ENCODE data around the gene PDSS2. TPM values are rescaled to one million over a fixed set of nuclear protein-coding genes. Genes with fewer than 3 reads are reported as not detected.
"Not testable (repeated sequence)": the region's sequence is repeated elsewhere in the genome, so short reads cannot be mapped to it uniquely, and the experiment has no call there.

Gene PDSS2
- total RNA-seq, 1 experiment from 2014 or later = 16.3 TPM

DNA sequence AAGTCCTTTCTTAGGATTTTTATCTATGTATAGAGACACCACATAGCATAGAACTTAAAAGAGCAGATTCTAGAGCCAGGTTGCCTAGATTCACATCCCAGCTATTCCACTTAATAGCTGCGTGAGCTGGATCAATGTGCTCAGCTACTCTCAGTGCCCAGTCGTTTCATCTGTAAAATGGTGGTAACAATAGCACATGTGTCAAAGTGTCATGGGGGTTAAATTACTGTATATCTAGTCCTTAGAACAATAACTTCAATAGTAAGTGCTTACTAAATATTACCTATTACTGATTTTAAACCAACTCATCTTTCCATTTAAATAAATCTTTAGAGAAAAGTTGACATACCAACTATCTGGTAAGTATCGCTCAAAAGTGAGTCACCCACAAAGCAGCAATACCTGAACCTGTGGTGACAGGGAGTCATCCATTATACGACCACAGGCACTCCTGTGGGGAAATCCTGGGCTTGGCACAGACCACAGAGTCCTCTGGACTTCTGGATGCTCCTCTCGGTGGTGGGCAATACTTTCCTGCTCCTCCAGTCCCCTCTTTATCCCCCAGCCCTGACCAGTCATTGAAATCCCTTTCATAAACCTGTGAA, 154.8 kb downstream of the PDSS2 start:
- no peak for DNase-seq

DNA sequence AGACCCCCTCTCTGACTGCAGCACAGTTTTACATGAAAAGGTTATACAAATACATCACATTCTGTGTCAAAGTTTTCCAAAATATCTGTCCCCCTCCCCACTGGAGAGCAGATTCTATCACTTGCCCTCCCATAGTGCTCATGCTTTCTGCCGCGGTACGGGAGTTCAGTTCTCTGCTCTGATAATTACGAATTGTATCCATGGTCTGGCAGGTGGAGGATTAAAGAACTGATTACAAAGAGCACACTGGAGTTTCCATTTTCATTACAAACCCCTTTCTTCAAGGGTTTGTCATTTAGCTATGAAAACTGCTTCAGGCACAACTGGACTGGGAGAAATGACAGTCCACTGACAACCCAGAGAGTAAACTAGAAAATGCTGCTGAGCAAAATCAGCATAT, 166.0 kb downstream of the PDSS2 start:
- H3K4me1 ChIP-seq (ENCODE audit: low read length) = peaks cover 11% of the 10 kb centered on the region
- no peaks in the 10 kb centered on the region for H3K9me3 ChIP-seq (ENCODE audit: low read length)
- no peak overlapping the region for H3K4me3 ChIP-seq (ENCODE audit: low read length)
- no peak overlapping the region for H2AFZ ChIP-seq (ENCODE audit: low read length)
- H4K20me1 ChIP-seq (ENCODE audit: insufficient read depth, low read depth, low read length) = no peaks in the 10 kb centered on the region
- H3K79me2 ChIP-seq (ENCODE audit: low read length) = peaks cover 5% of the 10 kb centered on the region; the same call in 1 of the 2 replicates
- H3K27me3 ChIP-seq (ENCODE audit: low read length) = no peaks in the 10 kb centered on the region
- no peak for DNase-seq
- H3K36me3 ChIP-seq (ENCODE audit: insufficient read depth, low read length) = no peaks in the 10 kb centered on the region
- H3K9ac ChIP-seq (ENCODE audit: low read length) = no peak overlapping the region
- H3K9me2 ChIP-seq (replicated peaks; ENCODE audit: insufficient read depth, low read length) = no peaks in the 10 kb centered on the region
- no peak overlapping the region for H3K4me2 ChIP-seq (ENCODE audit: low read depth, low read length, poor library complexity, severe bottlenecking)
- H3K27ac ChIP-seq (ENCODE audit: low read length) = no peak overlapping the region

More for the DNA sequence above, 154.8 kb downstream of the PDSS2 start:
- no peaks in the 10 kb centered on the region for H3K4me1 ChIP-seq (ENCODE audit: low read length)
- no peaks in the 10 kb centered on the region for H3K36me3 ChIP-seq (ENCODE audit: insufficient read depth, low read length)
- H4K20me1 ChIP-seq (ENCODE audit: insufficient read depth, low read depth, low read length) = no peaks in the 10 kb centered on the region
- H2AFZ ChIP-seq (ENCODE audit: low read length) = no peak overlapping the region
- H3K4me3 ChIP-seq (ENCODE audit: low read length) = no peak overlapping the region
- no peak overlapping the region for H3K9ac ChIP-seq (ENCODE audit: low read length)
- no peaks in the 10 kb centered on the region for H3K27me3 ChIP-seq (ENCODE audit: low read length)
- no peak overlapping the region for H3K4me2 ChIP-seq (ENCODE audit: low read depth, low read length, poor library complexity, severe bottlenecking)
- no peak overlapping the region for H3K27ac ChIP-seq (ENCODE audit: low read length)
- H3K79me2 ChIP-seq (ENCODE audit: low read length) = no peaks in the 10 kb centered on the region
- no peaks in the 10 kb centered on the region for H3K9me2 ChIP-seq (replicated peaks; ENCODE audit: insufficient read depth, low read length)
- H3K9me3 ChIP-seq (ENCODE audit: low read length) = no peaks in the 10 kb centered on the region

DNA sequence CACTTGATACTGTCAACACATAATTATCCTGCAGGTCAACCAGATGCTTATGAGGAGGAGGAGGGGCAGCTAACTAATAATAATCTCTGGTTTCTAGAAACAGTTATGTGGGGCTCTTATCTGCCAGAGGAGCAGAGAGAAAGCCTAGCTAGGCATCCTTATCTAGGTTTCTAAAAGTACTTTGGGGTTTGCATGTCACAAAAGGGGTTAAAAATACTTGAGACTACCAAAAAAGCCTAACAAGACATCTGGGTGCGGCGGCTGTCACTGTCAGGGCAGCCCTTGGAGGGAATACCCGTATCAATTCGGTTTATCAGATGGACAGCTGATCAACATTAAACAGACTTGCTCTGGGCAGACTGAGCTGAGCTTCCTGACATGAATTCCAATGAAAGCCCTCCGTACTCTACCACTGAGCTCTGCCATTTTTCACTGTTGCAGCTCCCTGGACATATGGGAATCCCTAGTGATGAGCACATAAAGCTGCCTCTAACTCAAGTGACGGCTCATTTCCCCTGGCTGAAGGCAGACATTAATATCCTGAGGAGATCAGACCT, 166.6 kb downstream of the PDSS2 start:
- no peak for DNase-seq
- Histone ChIP-seq H3K27ac (ENCODE audit: low read length) (no peak overlapping the region), H3K36me3 (ENCODE audit: insufficient read depth, low read length) (no peaks in the 10 kb centered on the region), H3K4me3 (ENCODE audit: low read length) (no peak overlapping the region), H2AFZ (ENCODE audit: low read length) (no peak overlapping the region), H3K9me3 (ENCODE audit: low read length) (no peaks in the 10 kb centered on the region), H3K27me3 (ENCODE audit: low read length) (no peaks in the 10 kb centered on the region), H4K20me1 (ENCODE audit: insufficient read depth, low read depth, low read length) (no peaks in the 10 kb centered on the region), H3K9ac (ENCODE audit: low read length) (no peak overlapping the region), H3K9me2 (replicated peaks; ENCODE audit: insufficient read depth, low read length) (no peaks in the 10 kb centered on the region), H3K4me1 (ENCODE audit: low read length) (peaks cover 8% of the 10 kb centered on the region), H3K4me2 (ENCODE audit: low read depth, low read length, poor library complexity, severe bottlenecking) (no peak overlapping the region), H3K79me2 (ENCODE audit: low read length) (peaks cover 5% of the 10 kb centered on the region; the same call in 1 of the 2 replicates)

DNA sequence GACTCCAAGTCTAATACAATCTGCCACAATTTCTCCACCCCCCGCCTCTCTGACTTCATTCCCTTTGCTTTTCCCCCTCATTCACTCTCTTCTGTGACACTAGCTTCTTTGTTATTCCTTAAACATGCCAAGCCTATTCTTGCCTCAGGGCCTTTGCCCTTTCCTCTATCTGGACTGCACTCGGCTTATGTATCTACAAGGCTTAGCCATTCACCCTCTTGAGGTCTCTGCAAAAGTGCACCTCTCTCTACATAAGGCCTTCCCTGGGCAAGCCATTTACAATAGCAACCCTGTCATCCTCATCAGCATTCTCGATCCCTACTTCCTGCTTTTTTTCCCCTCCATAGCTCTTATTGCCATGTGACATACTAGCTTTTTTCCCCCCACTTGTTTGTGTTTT, 168.9 kb downstream of the PDSS2 start:
- Histone ChIP-seq H3K27ac (ENCODE audit: low read length) (no peak overlapping the region), H3K4me3 (ENCODE audit: low read length) (no peak overlapping the region), H3K4me1 (ENCODE audit: low read length) (peaks cover 8% of the 10 kb centered on the region), H3K36me3 (ENCODE audit: insufficient read depth, low read length) (no peaks in the 10 kb centered on the region), H3K9ac (ENCODE audit: low read length) (no peak overlapping the region), H3K9me3 (ENCODE audit: low read length) (no peaks in the 10 kb centered on the region), H3K79me2 (ENCODE audit: low read length) (peaks cover 5% of the 10 kb centered on the region; the same call in 1 of the 2 replicates), H2AFZ (ENCODE audit: low read length) (no peak overlapping the region), H4K20me1 (ENCODE audit: insufficient read depth, low read depth, low read length) (no peaks in the 10 kb centered on the region), H3K27me3 (ENCODE audit: low read length) (no peaks in the 10 kb centered on the region), H3K4me2 (ENCODE audit: low read depth, low read length, poor library complexity, severe bottlenecking) (no peak overlapping the region), H3K9me2 (replicated peaks; ENCODE audit: insufficient read depth, low read length) (no peaks in the 10 kb centered on the region)
- no peak for DNase-seq

DNA sequence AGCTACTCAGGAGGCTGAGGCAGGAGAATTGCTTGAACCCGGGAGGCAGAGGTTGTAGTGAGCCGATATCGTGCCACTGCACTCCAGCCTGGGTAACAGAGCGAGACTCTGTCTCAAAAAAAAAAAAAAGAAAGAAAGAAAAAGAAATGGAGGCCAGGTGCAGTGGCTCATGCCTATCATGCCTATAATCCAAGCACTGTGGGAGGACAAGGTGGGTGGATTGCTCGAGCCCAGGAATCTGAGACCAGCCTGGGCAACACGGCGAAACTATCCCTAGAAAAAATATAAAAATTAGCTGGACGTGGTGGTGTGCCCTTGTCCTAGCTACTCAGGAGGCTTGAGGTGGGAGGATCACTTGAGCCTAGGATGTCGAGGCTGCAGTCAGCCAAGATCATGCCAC, 170.1 kb downstream of the PDSS2 start:
- not testable (repeated sequence) for H3K9me2 ChIP-seq (replicated peaks; ENCODE audit: insufficient read depth, low read length); H3K4me1 ChIP-seq (ENCODE audit: low read length); H3K9me3 ChIP-seq (ENCODE audit: low read length); H3K4me3 ChIP-seq (ENCODE audit: low read length); H3K27ac ChIP-seq (ENCODE audit: low read length); H3K9ac ChIP-seq (ENCODE audit: low read length); H3K36me3 ChIP-seq (ENCODE audit: insufficient read depth, low read length); H3K27me3 ChIP-seq (ENCODE audit: low read length); H3K79me2 ChIP-seq (ENCODE audit: low read length); H2AFZ ChIP-seq (ENCODE audit: low read length); DNase-seq; H4K20me1 ChIP-seq (ENCODE audit: insufficient read depth, low read depth, low read length); H3K4me2 ChIP-seq (ENCODE audit: low read depth, low read length, poor library complexity, severe bottlenecking)

DNA sequence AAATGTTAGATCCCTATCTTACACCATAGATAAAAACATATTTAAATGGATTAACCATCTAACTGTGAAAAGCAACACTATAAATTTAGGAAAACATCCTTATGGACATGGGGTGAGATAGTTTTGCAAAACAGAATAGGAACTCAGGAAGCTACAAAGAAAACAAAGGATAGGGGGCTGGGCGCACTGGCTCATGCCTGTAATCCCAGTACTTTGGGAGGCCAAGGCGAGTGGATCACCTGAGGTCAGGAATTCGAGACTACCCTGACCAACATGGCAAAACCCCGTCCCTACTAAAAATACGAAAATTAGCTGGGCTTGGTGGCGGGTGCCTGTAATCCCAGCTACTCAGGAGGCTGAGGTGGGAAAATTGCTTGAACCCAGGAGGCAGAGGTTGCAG, 173.7 kb downstream of the PDSS2 start:
- H3K4me2 ChIP-seq (ENCODE audit: low read depth, low read length, poor library complexity, severe bottlenecking); H3K27me3 ChIP-seq (ENCODE audit: low read length); DNase-seq; H3K79me2 ChIP-seq (ENCODE audit: low read length); H3K4me3 ChIP-seq (ENCODE audit: low read length); H3K4me1 ChIP-seq (ENCODE audit: low read length); H4K20me1 ChIP-seq (ENCODE audit: insufficient read depth, low read depth, low read length); H3K9me2 ChIP-seq (replicated peaks; ENCODE audit: insufficient read depth, low read length); H3K27ac ChIP-seq (ENCODE audit: low read length); H3K36me3 ChIP-seq (ENCODE audit: insufficient read depth, low read length); H3K9ac ChIP-seq (ENCODE audit: low read length); H2AFZ ChIP-seq (ENCODE audit: low read length); H3K9me3 ChIP-seq (ENCODE audit: low read length): not testable (repeated sequence)

DNA sequence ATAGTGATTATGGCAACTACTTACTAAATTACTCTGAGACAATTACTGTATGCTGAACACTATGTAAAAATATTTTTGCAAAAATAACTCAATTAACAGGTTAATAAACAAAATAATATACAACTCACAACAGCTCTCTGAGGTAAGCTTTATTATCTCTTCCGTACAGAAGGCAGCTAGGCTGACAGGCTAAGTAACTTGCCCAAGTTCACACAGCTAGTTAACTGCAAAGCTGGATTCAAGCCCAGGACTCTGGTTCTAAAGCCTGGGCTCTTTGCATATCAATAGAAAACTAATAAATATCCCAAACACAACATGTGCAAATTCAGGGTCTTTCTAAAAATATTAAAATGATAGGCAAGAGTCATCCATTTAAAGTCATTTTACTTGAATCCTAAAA, 174.6 kb downstream of the PDSS2 start:
- no peak for DNase-seq
- peaks cover 3% of the 10 kb centered on the region; the same call in 1 of the 2 replicates for H3K79me2 ChIP-seq (ENCODE audit: low read length)
- H3K9me3 ChIP-seq (ENCODE audit: low read length) = no peaks in the 10 kb centered on the region
- no peak overlapping the region for H3K9ac ChIP-seq (ENCODE audit: low read length)
- no peaks in the 10 kb centered on the region for H4K20me1 ChIP-seq (ENCODE audit: insufficient read depth, low read depth, low read length)
- H2AFZ ChIP-seq (ENCODE audit: low read length) = no peak overlapping the region
- no peaks in the 10 kb centered on the region for H3K4me1 ChIP-seq (ENCODE audit: low read length)
- H3K27ac ChIP-seq (ENCODE audit: low read length) = no peak overlapping the region
- H3K9me2 ChIP-seq (replicated peaks; ENCODE audit: insufficient read depth, low read length) = no peaks in the 10 kb centered on the region
- H3K4me3 ChIP-seq (ENCODE audit: low read length) = no peak overlapping the region
- no peak overlapping the region for H3K4me2 ChIP-seq (ENCODE audit: low read depth, low read length, poor library complexity, severe bottlenecking)
- no peaks in the 10 kb centered on the region for H3K27me3 ChIP-seq (ENCODE audit: low read length)
- no peaks in the 10 kb centered on the region for H3K36me3 ChIP-seq (ENCODE audit: insufficient read depth, low read length)

DNA sequence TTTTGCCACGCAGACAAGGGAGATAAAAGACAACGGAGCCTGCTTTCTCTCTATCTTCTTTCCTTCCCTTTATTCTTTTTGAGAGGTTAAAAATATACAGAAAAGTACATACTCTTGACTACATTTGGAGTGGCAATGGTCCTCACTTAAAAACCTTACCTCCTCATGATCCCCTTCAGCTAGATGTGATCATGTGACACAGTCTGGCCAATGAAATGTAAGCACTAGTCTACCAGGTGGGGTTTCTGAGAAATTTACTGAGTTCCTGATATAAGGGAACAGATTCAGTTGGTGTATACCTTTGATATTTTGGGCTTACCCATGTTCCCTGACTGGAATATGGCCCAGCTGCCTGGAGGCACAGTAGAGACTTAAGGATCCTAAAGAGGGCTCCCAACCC, 178.6 kb downstream of the PDSS2 start:
- Histone ChIP-seq H3K27me3 (ENCODE audit: low read length) (no peaks in the 10 kb centered on the region), H3K9ac (ENCODE audit: low read length) (no peak overlapping the region), H3K36me3 (ENCODE audit: insufficient read depth, low read length) (no peaks in the 10 kb centered on the region), H3K27ac (ENCODE audit: low read length) (no peak overlapping the region), H2AFZ (ENCODE audit: low read length) (no peak overlapping the region), H3K9me2 (replicated peaks; ENCODE audit: insufficient read depth, low read length) (no peaks in the 10 kb centered on the region), H3K4me3 (ENCODE audit: low read length) (no peak overlapping the region), H3K9me3 (ENCODE audit: low read length) (no peaks in the 10 kb centered on the region), H3K4me1 (ENCODE audit: low read length) (no peaks in the 10 kb centered on the region), H3K4me2 (ENCODE audit: low read depth, low read length, poor library complexity, severe bottlenecking) (no peak overlapping the region), H4K20me1 (ENCODE audit: insufficient read depth, low read depth, low read length) (no peaks in the 10 kb centered on the region), H3K79me2 (ENCODE audit: low read length) (peaks cover 5% of the 10 kb centered on the region; the same call in 1 of the 2 replicates)
- DNase-seq = no peak
